Keratinocyte (primary cell): ENCODE measurements around the gene DNASE1L3. TPM values are rescaled to one million over a fixed set of nuclear protein-coding genes. Genes with fewer than 3 reads are reported as not detected.

ENCODE experiments used
- DNase-seq: peaks from one replicate; pipeline ENCODE4 v3.0.0-alpha.2; 2011; ENCODE audit warnings: low read depth, missing footprints, low spot score
- FAIRE-seq: peaks from 2 replicates; lab custom pipeline; 2011; peaks lifted over from hg19 to GRCh38; lab: Jason Lieb, UNC
- H2AFZ ChIP-seq: 2 replicates; pipeline ENCODE4 v1.6.0; 2012; ENCODE audit warnings: low read length, control low read depth, inconsistent platforms; ENCODE audit not compliant: control insufficient read depth
- H3K27ac ChIP-seq: 2 replicates; pipeline ENCODE4 v1.5.1; 2011; ENCODE audit warnings: low read length; ENCODE audit not compliant: control insufficient read depth, insufficient read depth
- H3K27me3 ChIP-seq: 3 replicates; pipeline ENCODE4 v1.6.0; 2011; ENCODE audit warnings: low read length; ENCODE audit not compliant: control insufficient read depth, insufficient read depth; ENCODE audit errors: extremely low read depth
- H3K36me3 ChIP-seq, 2 experiments: 2 replicates in 1 of 2; 3 replicates in 1 of 2; pipeline ENCODE4 v1.5.1; 2011; ENCODE audit warnings: low read length in 2 of 2, mild to moderate bottlenecking in 1 of 2; ENCODE audit not compliant: control insufficient read depth in 2 of 2, insufficient read depth in 2 of 2; ENCODE audit errors: extremely low read depth in 1 of 2
- H3K4me1 ChIP-seq: 3 replicates; pipeline ENCODE4 v1.5.1; 2011; ENCODE audit warnings: low read length; ENCODE audit not compliant: control insufficient read depth, insufficient read depth; ENCODE audit errors: extremely low read depth
- H3K4me2 ChIP-seq: 3 replicates; pipeline ENCODE4 v1.6.0; 2011; ENCODE audit warnings: low read depth, low read length; ENCODE audit not compliant: control insufficient read depth, insufficient read depth; ENCODE audit errors: extremely low read depth
- H3K4me3 ChIP-seq, 3 experiments: fragments of 200-600 bp in 1 of 3; sonication (generic) in 1 of 3; 2 replicates in 2 of 3; 3 replicates in 1 of 3; pipeline ENCODE4 v1.5.1; 2011 to 2016; ENCODE audit warnings: low read length in 3 of 3, mild to moderate bottlenecking in 3 of 3, control low read depth in 2 of 3, inconsistent platforms in 1 of 3, low read depth in 1 of 3, mixed read lengths in 1 of 3, mixed run types in 1 of 3, moderate library complexity in 1 of 3; ENCODE audit not compliant: control insufficient read depth in 2 of 3, insufficient read depth in 2 of 3; ENCODE audit errors: extremely low read depth in 1 of 3
- H3K79me2 ChIP-seq: 2 replicates; pipeline ENCODE4 v1.6.0; 2012; ENCODE audit warnings: low read length; ENCODE audit not compliant: control insufficient read depth, insufficient read depth
- H3K9ac ChIP-seq: 3 replicates; pipeline ENCODE4 v1.6.0; 2011; ENCODE audit warnings: low read length; ENCODE audit not compliant: control insufficient read depth, insufficient read depth; ENCODE audit errors: extremely low read depth
- H3K9me1 ChIP-seq: 3 replicates; pipeline ENCODE4 v1.6.0; 2011; ENCODE audit warnings: low read length; ENCODE audit not compliant: control insufficient read depth, insufficient read depth; ENCODE audit errors: extremely low read depth
- H3K9me3 ChIP-seq: 2 replicates; pipeline ENCODE4 v1.5.1; 2012; ENCODE audit warnings: low read depth, low read length; ENCODE audit not compliant: control insufficient read depth
- H4K20me1 ChIP-seq: 3 replicates; pipeline ENCODE4 v1.6.0; 2011; ENCODE audit warnings: low read length; ENCODE audit not compliant: control insufficient read depth, insufficient read depth; ENCODE audit errors: extremely low read depth
- EZH2 ChIP-seq: IDR thresholded peaks from one replicate; pipeline ENCODE4 v1.6.1; 2012; ENCODE audit warnings: inconsistent platforms, mild to moderate bottlenecking, low read length, moderate library complexity
- dilution Hi-C: fragments of 300-500 bp; cut with MboI; formaldehyde crosslinking; loops from one replicate; pipeline ENCODE4 v1.7.0; 2020; ENCODE audit warnings: low sequenced_read_pairs; ENCODE audit not compliant: extremely low pct_ligation_motif_present
- polyA plus RNA-seq, 5 experiments: library from polyadenylated mRNA; depleted of rRNA in 3 of 5; stranded (reverse) in 3 of 5; stranded (forward) in 1 of 5; unstranded in 1 of 5; fragments of >200 nt; gene quantifications; 1 replicate in 1 of 5; 2 replicates in 3 of 5; 3 replicates in 1 of 5; pipeline versions ENCODE4 v1.2.1 to v1.2.3, GENCODE V29; 2011 to 2012; ENCODE audit warnings: missing spikeins in 2 of 5, low read depth in 1 of 5, low replicate concordance in 1 of 5
- TF ChIP-seq, protein P1 (sequence below), 3 experiments: IDR thresholded peaks in 1 of 3; conservative IDR thresholded peaks in 1 of 3; optimal IDR thresholded peaks in 1 of 3; 2 replicates in 2 of 3; 3 replicates in 1 of 3; pipeline versions ENCODE3 to v1.5.1; 2011; ENCODE audit warnings: low read length in 3 of 3, mild to moderate bottlenecking in 3 of 3, moderate library complexity in 2 of 3, control low read depth in 1 of 3, inconsistent platforms in 1 of 3; ENCODE audit not compliant: insufficient read depth in 2 of 3; ENCODE audit errors: extremely low read depth in 1 of 3

DNASE1L3 gene
- polyA plus RNA-seq, 1 donor (not counting 4 experiments of a cell fraction or from before 2014, with no cell fraction given) = 1.9 TPM

DNA sequence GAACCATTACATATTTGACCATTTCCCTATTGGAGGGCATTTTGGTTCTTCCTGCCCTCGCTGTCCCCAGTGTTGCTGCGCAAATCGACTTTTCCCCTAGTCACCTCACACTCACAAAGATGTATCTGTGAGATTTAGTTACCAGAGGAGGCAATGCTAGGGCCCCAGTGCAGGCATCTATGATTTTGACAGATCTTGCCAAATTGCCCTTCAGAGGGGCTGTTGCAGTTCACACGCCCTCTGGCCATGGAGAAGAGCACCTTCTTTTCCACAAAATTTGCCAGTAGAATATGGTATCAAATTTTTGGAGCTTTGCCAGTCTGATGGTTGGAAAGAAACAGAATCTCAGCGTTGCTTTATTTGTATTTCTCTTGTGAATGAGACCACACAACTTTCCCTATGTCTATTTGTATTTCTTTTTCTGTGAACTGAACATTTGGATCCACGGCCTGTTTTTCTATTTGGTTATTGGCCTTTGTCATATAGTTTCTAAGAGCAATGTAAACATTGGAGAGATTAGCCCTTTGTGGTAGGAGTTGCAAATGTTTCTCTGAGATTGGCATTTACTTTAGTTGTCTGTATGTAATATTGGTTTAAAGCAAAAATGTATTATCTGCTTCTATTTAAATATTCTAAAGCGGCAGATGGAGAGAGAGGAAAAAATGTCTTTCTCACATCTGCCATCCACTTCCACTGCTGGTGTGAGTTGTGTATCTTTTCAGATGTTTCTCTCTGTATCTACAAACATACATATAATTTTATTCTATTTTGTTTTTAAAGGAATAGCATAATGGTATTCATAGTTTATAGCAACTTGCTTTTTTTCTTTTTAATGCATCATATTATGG is 66.1 kb downstream of the DNASE1L3 start:
- Histone ChIP-seq H3K27me3 (no peaks in the 10 kb centered on the region), H3K27ac (no peak overlapping the region), H3K9me3 (no peaks in the 10 kb centered on the region), H3K9ac (no peak overlapping the region), H3K4me3 (no peak overlapping the region), H3K9me1 (no peaks in the 10 kb centered on the region), H3K4me2 (no peak overlapping the region), H3K4me1 (no peaks in the 10 kb centered on the region), H2AFZ (no peak overlapping the region), H4K20me1 (peaks cover 44% of the 10 kb centered on the region), H3K36me3 (peaks cover 75 to 87% of the 10 kb centered on the region in 2 experiments), H3K79me2 (peaks cover 34% of the 10 kb centered on the region)
- FAIRE-seq (no peak), DNase-seq (no peak)
- dilution Hi-C loops = no loop called here
- TF ChIP-seq EZH2 = no peak
- TF ChIP-seq, protein P1, sequence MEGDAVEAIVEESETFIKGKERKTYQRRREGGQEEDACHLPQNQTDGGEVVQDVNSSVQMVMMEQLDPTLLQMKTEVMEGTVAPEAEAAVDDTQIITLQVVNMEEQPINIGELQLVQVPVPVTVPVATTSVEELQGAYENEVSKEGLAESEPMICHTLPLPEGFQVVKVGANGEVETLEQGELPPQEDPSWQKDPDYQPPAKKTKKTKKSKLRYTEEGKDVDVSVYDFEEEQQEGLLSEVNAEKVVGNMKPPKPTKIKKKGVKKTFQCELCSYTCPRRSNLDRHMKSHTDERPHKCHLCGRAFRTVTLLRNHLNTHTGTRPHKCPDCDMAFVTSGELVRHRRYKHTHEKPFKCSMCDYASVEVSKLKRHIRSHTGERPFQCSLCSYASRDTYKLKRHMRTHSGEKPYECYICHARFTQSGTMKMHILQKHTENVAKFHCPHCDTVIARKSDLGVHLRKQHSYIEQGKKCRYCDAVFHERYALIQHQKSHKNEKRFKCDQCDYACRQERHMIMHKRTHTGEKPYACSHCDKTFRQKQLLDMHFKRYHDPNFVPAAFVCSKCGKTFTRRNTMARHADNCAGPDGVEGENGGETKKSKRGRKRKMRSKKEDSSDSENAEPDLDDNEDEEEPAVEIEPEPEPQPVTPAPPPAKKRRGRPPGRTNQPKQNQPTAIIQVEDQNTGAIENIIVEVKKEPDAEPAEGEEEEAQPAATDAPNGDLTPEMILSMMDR (optimal IDR thresholded peaks at IDR 0.05 in 1 of 3, IDR thresholded peaks at IDR 0.05 in 1 of 3, conservative IDR thresholded peaks at IDR 0.05 in 1 of 3; ENCODE audit: extremely low read depth in 1 of 3, insufficient read depth in 2 of 3, low read length in 3 of 3) = no peak

- dilution Hi-C loops = no loop called here
- Histone ChIP-seq H3K9me1 (no peaks in the 10 kb centered on the region), H3K9ac (no peak overlapping the region), H3K27me3 (no peaks in the 10 kb centered on the region), H3K4me3 (no peak overlapping the region), H2AFZ (no peak overlapping the region), H3K36me3 (peaks cover 68 to 85% of the 10 kb centered on the region in 2 experiments), H3K27ac (no peak overlapping the region), H3K4me2 (no peak overlapping the region), H3K79me2 (peaks cover 36% of the 10 kb centered on the region), H4K20me1 (peaks cover 41% of the 10 kb centered on the region), H3K4me1 (no peaks in the 10 kb centered on the region), H3K9me3 (no peaks in the 10 kb centered on the region)
- TF ChIP-seq, protein P1 (optimal IDR thresholded peaks at IDR 0.05 in 1 of 3, IDR thresholded peaks at IDR 0.05 in 1 of 3, conservative IDR thresholded peaks at IDR 0.05 in 1 of 3; ENCODE audit: extremely low read depth in 1 of 3, insufficient read depth in 2 of 3, low read length in 3 of 3) = no peak
- no peak for TF ChIP-seq EZH2
- FAIRE-seq = no peak
- no peak for DNase-seq
These were observed 67.2 kb downstream of the DNASE1L3 start for GRCh38 chr3:58143417-58144055.

Other genes starting within 250 kb of the DNASE1L3 start
- gene FLNB, start 202.6 kb downstream of the DNASE1L3 start, polyA plus RNA-seq = 271 to 566 TPM (median 289 TPM) in 3 replicates
- 13.6 to 21.5 TPM (median 15.2 TPM) in 3 replicates for gene ABHD6, start 26.8 kb upstream of the DNASE1L3 start, polyA plus RNA-seq
- gene RPP14, start 95.3 kb upstream of the DNASE1L3 start, polyA plus RNA-seq = 20.6 to 24.6 TPM (median 21.7 TPM) in 3 replicates
- 10.5 to 12.5 TPM (median 11.2 TPM) in 3 replicates for gene HTD2, start 95.5 kb upstream of the DNASE1L3 start, polyA plus RNA-seq
- gene PXK, start 121.9 kb upstream of the DNASE1L3 start, polyA plus RNA-seq = 9.2 to 12.9 TPM (median 12.2 TPM) in 3 replicates
- 50.3 to 78.9 TPM (median 77.4 TPM) in 3 replicates for gene PDHB, start 222.9 kb upstream of the DNASE1L3 start, polyA plus RNA-seq